Lung (tissue), 12 donors: Measurements from ENCODE around the gene OR6B3. TPM values are rescaled to one million over a fixed set of nuclear protein-coding genes. Genes with fewer than 3 reads are reported as not detected.

Experiments used
- ATAC-seq: fragments of 200-7000 bp; cut with Tn5 transposase; one replicate; pipeline ENCODE4 v1.9.1; 2020; ENCODE audit warnings: moderate number of reproducible peaks; ENCODE audit not compliant: insufficient read depth, low FRiP score
- DNase-seq, 3 donors: peaks; one replicate each; pipeline ENCODE4 v3.0.0-alpha.2; 2013 to 2017
- H3K27ac ChIP-seq, 2 donors: one replicate each; pipeline ENCODE4 v1.5.1; 2013; ENCODE audit warnings: mild to moderate bottlenecking in 2 of 2, moderate library complexity in 2 of 2, control low read depth in 1 of 2, inconsistent platforms in 1 of 2, low read depth in 1 of 2, low read length in 1 of 2
- H3K27me3 ChIP-seq, 3 donors: one replicate each; pipeline ENCODE4 v1.5.1; 2013; ENCODE audit warnings: low read length in 2 of 3; ENCODE audit not compliant: control insufficient read depth in 3 of 3, insufficient read depth in 3 of 3
- H3K36me3 ChIP-seq, 4 donors: one replicate each; pipeline ENCODE4 v1.5.1; 2013; ENCODE audit warnings: low read length in 4 of 4, mild to moderate bottlenecking in 1 of 4, moderate library complexity in 1 of 4; ENCODE audit not compliant: control insufficient read depth in 4 of 4, insufficient read depth in 4 of 4
- H3K4me1 ChIP-seq, 5 donors: one replicate each; pipeline ENCODE4 v1.5.1; 2013; ENCODE audit warnings: low read length in 5 of 5, mild to moderate bottlenecking in 2 of 5, moderate library complexity in 1 of 5; ENCODE audit not compliant: control insufficient read depth in 5 of 5, insufficient read depth in 5 of 5
- H3K4me3 ChIP-seq: one replicate; pipeline ENCODE4 v1.5.1; 2013; ENCODE audit warnings: mild to moderate bottlenecking, control low read depth, moderate library complexity
- H3K9ac ChIP-seq, 2 donors: one replicate each; pipeline ENCODE4 v1.5.1; 2013; ENCODE audit warnings: low read length in 2 of 2, control low read depth in 1 of 2; ENCODE audit not compliant: insufficient read depth in 1 of 2
- H3K9me3 ChIP-seq, 4 donors: one replicate each; pipeline ENCODE4 v1.5.1; 2013; ENCODE audit warnings: low read length in 3 of 4, mild to moderate bottlenecking in 1 of 4, moderate library complexity in 1 of 4; ENCODE audit not compliant: control insufficient read depth in 4 of 4, insufficient read depth in 3 of 4
- CTCF ChIP-seq: IDR thresholded peaks from 2 replicates; pipeline ENCODE4 v1.5.1; 2012; ENCODE audit warnings: mild to moderate bottlenecking; ENCODE audit errors: control extremely low read depth, extremely low read depth
- WGBS, 2 donors: extraction: QIAGEN DNeasy Blood & Tissue Kit; methylation state at CpG; one replicate each; pipeline ENCODE4 v1.1.7; 2013; 5-methylcytosine and 5-hydroxymethylcytosine counted together
- polyA plus RNA-seq, 2 donors: library from polyadenylated mRNA; stranded (reverse); fragments of 200-250 nt; gene quantifications; one replicate each; pipeline ENCODE4 v1.2.1, GENCODE V29; 2013
- total RNA-seq, 2 donors: library from RNA; depleted of rRNA in 1 of 2; stranded (reverse); fragments of >200 nt in 1 of 2; gene quantifications; one replicate each; pipeline ENCODE4 v1.2.1, GENCODE V29; 2014 to 2021
- donor health status: control.
- donor health status: control.
- donor health status: Bipolar disorder and iron deficiency.
- donor health status: healthy.
- donor health status: DM: yes; HTN: yes; CAD: no.

The OR6B3 gene
- total and polyA plus RNA-seq, 4 donors: not detected

- DNase-seq: no peak
- TF ChIP-seq CTCF: no peak
- no peaks in the 10 kb centered on the region for H3K36me3 ChIP-seq
- 33 to 48% methylated on average over 13 of the region's 13 CpGs for WGBS, 2 donors
- H3K27ac ChIP-seq: no peak overlapping the region
- no peak overlapping the region for H3K9ac ChIP-seq
- H3K9me3 ChIP-seq: no peaks in the 10 kb centered on the region
- no peaks in the 10 kb centered on the region for H3K4me1 ChIP-seq
- no peak for ATAC-seq
- H3K27me3 ChIP-seq: peaks cover 4 to 41% (median 7%) of the 10 kb centered on the region in 3 donors
- no peak overlapping the region for H3K4me3 ChIP-seq
These were observed 2.0 kb upstream of the OR6B3 start for GRCh38 chr2:240055177-240055917.

GRCh38 chr2:240052524-240052923, 797 bp downstream of the OR6B3 start:
- Histone ChIP-seq H3K36me3 (no peaks in the 10 kb centered on the region), H3K9me3 (no peaks in the 10 kb centered on the region), H3K9ac (no peak overlapping the region), H3K27me3 (peaks cover 4 to 56% (median 7%) of the 10 kb centered on the region in 3 donors), H3K4me1 (no peaks in the 10 kb centered on the region), H3K27ac (no peak overlapping the region), H3K4me3 (no peak overlapping the region)
- TF ChIP-seq CTCF: no peak
- no peak for DNase-seq
- no peak for ATAC-seq
- WGBS, 2 donors: 83 to 85% methylated on average over 12 of the region's 12 CpGs

- TF ChIP-seq CTCF: no peak
- H3K4me1 ChIP-seq: no peaks in the 10 kb centered on the region
- H3K36me3 ChIP-seq: no peaks in the 10 kb centered on the region
- H3K4me3 ChIP-seq: no peak overlapping the region
- DNase-seq (no peak), ATAC-seq (no peak)
- no peak overlapping the region for H3K9ac ChIP-seq
- no peaks in the 10 kb centered on the region for H3K9me3 ChIP-seq
- H3K27me3 ChIP-seq: peaks cover 4 to 60% (median 7%) of the 10 kb centered on the region in 3 donors
- H3K27ac ChIP-seq: no peak overlapping the region
- 78 to 83% methylated on average over 4 of the region's 4 CpGs for WGBS, 2 donors
These were observed 1.6 kb downstream of the OR6B3 start for GRCh38 chr2:240051697-240052096.

- ATAC-seq (no peak), DNase-seq (no peak)
- H3K9me3 ChIP-seq: no peaks in the 10 kb centered on the region
- no peak for TF ChIP-seq CTCF
- no peaks in the 10 kb centered on the region for H3K4me1 ChIP-seq
- no peaks in the 10 kb centered on the region for H3K36me3 ChIP-seq
- no peak overlapping the region for H3K27ac ChIP-seq
- 79 to 80% methylated on average over 12 of the region's 12 CpGs for WGBS, 2 donors
- no peak overlapping the region for H3K4me3 ChIP-seq
- H3K27me3 ChIP-seq: peaks cover 0 to 50% (median 4%) of the 10 kb centered on the region in 3 donors
- H3K9ac ChIP-seq: no peak overlapping the region
These were observed 3.0 kb downstream of the OR6B3 start for GRCh38 chr2:240050278-240050677.
